K562 (cell line): Measurements from ENCODE around the gene TRNAU1AP. TPM values are rescaled to one million over a fixed set of nuclear protein-coding genes. Genes with fewer than 3 reads are reported as not detected.

ENCODE experiments used
- ARID1B ChIP-seq: fragments of 450-650 bp; IDR thresholded peaks from 2 replicates; pipeline ENCODE4 v1.6.1; 2016; ENCODE audit warnings: antibody characterized with exemption, mild to moderate bottlenecking, inconsistent platforms
- BCLAF1 ChIP-seq, 2 experiments: fragments of 450-650 bp in 1 of 2; IDR thresholded peaks; 2 replicates each; pipeline ENCODE4 v1.6.1; 2011 to 2017; ENCODE audit warnings: low read depth in 2 of 2, antibody characterized with exemption in 1 of 2, borderline replicate concordance in 1 of 2, low read length in 1 of 2, mild to moderate bottlenecking in 1 of 2, mixed read lengths in 1 of 2; ENCODE audit not compliant: control insufficient read depth in 1 of 2
- CBFA2T2 ChIP-seq: fragments of 450-650 bp; conservative IDR thresholded peaks from 2 replicates; pipeline ENCODE4 v1.6.1; 2017; ENCODE audit warnings: mild to moderate bottlenecking
- CREB3 ChIP-seq: fragments of 450-650 bp; conservative IDR thresholded peaks from 2 replicates; pipeline ENCODE4 v1.6.1; 2016; ENCODE audit warnings: missing genetic modification characterization, low read depth, mild to moderate bottlenecking, missing compliant biosample characterization, moderate library complexity
- FOXO4 ChIP-seq: fragments of 450-650 bp; formaldehyde crosslinking; IDR thresholded peaks from 2 replicates; pipeline ENCODE4 v1.4.0; 2020; ENCODE audit warnings: mild to moderate bottlenecking, moderate library complexity
- GMEB1 ChIP-seq: fragments of 250-450 bp; sonication (Bioruptor Pico); IDR thresholded peaks from 2 replicates; pipeline ENCODE4 v1.4.0; 2020; ENCODE audit warnings: mild to moderate bottlenecking
- KDM2B ChIP-seq: fragments of 250-450 bp; sonication (Bioruptor Pico); IDR thresholded peaks from 2 replicates; pipeline ENCODE4 v1.8.0; 2021; ENCODE audit warnings: mild to moderate bottlenecking, moderate library complexity
- MED1 ChIP-seq: sonication (generic); formaldehyde crosslinking; IDR thresholded peaks from 2 replicates; pipeline ENCODE4 v1.8.1; 2023; ENCODE audit warnings: missing genetic modification reagents, borderline replicate concordance
- MYBL2 ChIP-seq, 2 experiments: fragments of 450-650 bp in 1 of 2; sonication (generic) in 1 of 2; formaldehyde crosslinking in 1 of 2; IDR thresholded peaks; 2 replicates each; pipeline versions ENCODE4 v1.6.1 to v1.8.1; 2017 to 2022; ENCODE audit warnings: borderline replicate concordance in 1 of 2, inconsistent platforms in 1 of 2, low read depth in 1 of 2, mild to moderate bottlenecking in 1 of 2, missing genetic modification reagents in 1 of 2, moderate library complexity in 1 of 2
- NEUROD1 ChIP-seq: fragments of 150-350 bp; IDR thresholded peaks from 2 replicates; pipeline ENCODE4 v1.6.1; 2014; ENCODE audit warnings: borderline replicate concordance, low read length, low read depth; ENCODE audit not compliant: partially characterized antibody
- PATZ1 ChIP-seq: fragments of 250-450 bp; sonication (Bioruptor Pico); IDR thresholded peaks from 2 replicates; pipeline ENCODE4 v1.5.0; 2020; ENCODE audit warnings: mild to moderate bottlenecking, borderline replicate concordance
- ZNF12 ChIP-seq: sonication (generic); formaldehyde crosslinking; IDR thresholded peaks from 2 replicates; pipeline ENCODE4 v1.4.0; 2020; ENCODE audit warnings: mild to moderate bottlenecking, missing genetic modification reagents
- ZNF324 ChIP-seq: fragments of 250-450 bp; sonication (Bioruptor Pico); IDR thresholded peaks from 2 replicates; pipeline ENCODE4 v1.4.0; 2020; ENCODE audit warnings: mild to moderate bottlenecking
- ZNF395 ChIP-seq: fragments of 200-800 bp; sonication (Bioruptor generic); IDR thresholded peaks from 2 replicates; pipeline ENCODE4 v1.6.1; 2017; ENCODE audit warnings: missing genetic modification characterization, missing compliant biosample characterization
- polyA plus RNA-seq, 8 experiments: library from polyadenylated mRNA; depleted of rRNA in 4 of 8; stranded (reverse) in 5 of 8; unstranded in 3 of 8; fragments of >200 nt; fragmentation: Nextera tagmentation in 2 of 8; fragmentation: Illumina TruSeq in 1 of 8; extraction: Ambion mirVana in 2 of 8; extraction: Trizol in 1 of 8; gene quantifications; 2 replicates each; pipeline versions ENCODE4 v1.2.1 to v1.2.3, GENCODE V29; 2011 to 2014; ENCODE audit warnings: inconsistent platforms in 1 of 8, missing spikeins in 1 of 8
- total RNA-seq, 7 experiments: library from RNA; depleted of rRNA in 6 of 7; stranded (reverse); fragments of >200 nt in 6 of 7; fragmentation: Illumina TruSeq in 2 of 7; extraction: Trizol in 2 of 7; gene quantifications; 2 replicates each; pipeline versions ENCODE4 v1.2.1 to v1.2.3, GENCODE V29; 2011 to 2021; ENCODE audit warnings: low replicate concordance in 1 of 7

The TRNAU1AP gene
- total and polyA plus RNA-seq, 9 of the 15 experiments (the other 6 are each of a cell fraction or from before 2014, with no cell fraction given), result 34.9 to 110 (median 46.3) TPM

GRCh38 chr1:28577738-28578536 is 25.1 kb downstream of the TRNAU1AP start (continued):
- TF ChIP-seq GMEB1 (no peak), ZNF324 (CRISPR knock-in tag) (no peak), FOXO4 (CRISPR knock-in tag) (no peak), ZNF395 (no peak), CBFA2T2 (no peak), BCLAF1 (IDR thresholded peaks at IDR 0.05; ENCODE audit: borderline replicate concordance in 1 of 2, control insufficient read depth in 1 of 2, low read depth in 2 of 2, low read length in 1 of 2) (peak in 1 of 2 experiments; percentile 46; a peak in 1 of 4 replicates), ARID1B (no peak), NEUROD1 (no peak), MED1 (no peak), MYBL2 (IDR thresholded peaks at IDR 0.05; ENCODE audit: low read depth) (no peak), MYBL2 (CRISPR knock-in tag; IDR thresholded peaks at IDR 0.05; ENCODE audit: borderline replicate concordance) (no peak), ZNF12 (CRISPR knock-in tag) (no peak), CREB3 (tag) (no peak), KDM2B (CRISPR knock-in tag) (no peak), PATZ1 (CRISPR knock-in tag) (no peak)
